ENCODE data around the gene SPEG.
"Not testable (repeated sequence)": the region's sequence is repeated elsewhere in the genome, so short reads cannot be mapped to it uniquely, and the experiment has no call there.

Gene SPEG

DNA sequence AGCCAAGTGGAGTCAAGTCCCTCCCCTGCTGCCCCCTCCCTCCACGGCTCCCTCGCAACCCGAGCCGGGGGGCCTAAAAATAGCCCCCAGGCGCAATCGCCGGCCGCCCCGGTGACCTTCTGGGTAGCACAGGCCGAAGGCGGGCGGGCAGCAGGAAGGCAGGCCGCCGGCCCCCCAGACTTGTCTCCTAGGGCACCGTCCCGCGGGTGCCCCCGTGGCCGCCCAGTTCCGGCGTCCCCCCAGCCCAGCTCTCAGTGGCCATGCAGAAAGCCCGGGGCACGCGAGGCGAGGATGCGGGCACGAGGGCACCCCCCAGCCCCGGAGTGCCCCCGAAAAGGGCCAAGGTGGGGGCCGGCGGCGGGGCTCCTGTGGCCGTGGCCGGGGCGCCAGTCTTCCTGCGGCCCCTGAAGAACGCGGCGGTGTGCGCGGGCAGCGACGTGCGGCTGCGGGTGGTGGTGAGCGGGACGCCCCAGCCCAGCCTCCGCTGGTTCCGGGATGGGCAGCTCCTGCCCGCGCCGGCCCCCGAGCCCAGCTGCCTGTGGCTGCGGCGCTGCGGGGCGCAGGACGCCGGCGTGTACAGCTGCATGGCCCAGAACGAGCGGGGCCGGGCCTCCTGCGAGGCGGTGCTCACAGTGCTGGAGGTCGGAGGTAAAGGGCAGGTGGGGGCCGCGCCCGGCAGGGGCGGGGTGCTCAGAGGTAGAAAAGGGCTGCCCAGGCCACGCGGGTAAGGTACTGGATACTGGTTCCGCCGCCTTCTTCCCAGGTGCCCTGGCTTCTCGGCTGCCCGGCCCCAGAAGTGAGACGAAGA is at the start of gene SPEG:
Gene SPEG (plus strand): TSS at position 126 of the 808 bp plus-strand sequence. CDS start 135 bp downstream, at position 261.
- DNase-seq (ENCODE audit: low read depth): no peak
- H3K4me3 ChIP-seq (ENCODE audit: low read depth, low read length): no peak within 1 kb of the TSS

DNA sequence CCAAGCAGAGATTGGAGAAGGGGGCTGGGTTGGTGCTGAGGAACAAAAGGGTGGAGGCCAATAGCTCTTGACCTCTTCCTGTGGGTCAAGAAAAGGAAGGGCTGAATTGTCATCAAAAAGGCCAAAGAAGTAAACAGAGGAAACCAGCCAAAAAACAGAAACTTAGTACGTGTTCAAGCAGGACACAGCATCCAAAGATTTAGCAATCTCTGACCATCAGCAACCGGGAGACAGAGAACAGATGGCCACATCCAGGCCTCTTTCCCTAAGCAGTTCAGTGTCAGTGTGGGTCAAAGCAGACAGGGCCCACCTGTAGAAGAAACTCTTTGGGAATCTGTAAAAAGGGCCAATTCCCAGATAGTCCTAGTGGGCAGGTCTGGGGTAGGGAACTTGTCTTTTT is 49.8 kb upstream of the SPEG start:
- no peak overlapping the region for H3K4me3 ChIP-seq (ENCODE audit: low read depth, low read length)
- no peak for DNase-seq (ENCODE audit: low read depth)

DNA sequence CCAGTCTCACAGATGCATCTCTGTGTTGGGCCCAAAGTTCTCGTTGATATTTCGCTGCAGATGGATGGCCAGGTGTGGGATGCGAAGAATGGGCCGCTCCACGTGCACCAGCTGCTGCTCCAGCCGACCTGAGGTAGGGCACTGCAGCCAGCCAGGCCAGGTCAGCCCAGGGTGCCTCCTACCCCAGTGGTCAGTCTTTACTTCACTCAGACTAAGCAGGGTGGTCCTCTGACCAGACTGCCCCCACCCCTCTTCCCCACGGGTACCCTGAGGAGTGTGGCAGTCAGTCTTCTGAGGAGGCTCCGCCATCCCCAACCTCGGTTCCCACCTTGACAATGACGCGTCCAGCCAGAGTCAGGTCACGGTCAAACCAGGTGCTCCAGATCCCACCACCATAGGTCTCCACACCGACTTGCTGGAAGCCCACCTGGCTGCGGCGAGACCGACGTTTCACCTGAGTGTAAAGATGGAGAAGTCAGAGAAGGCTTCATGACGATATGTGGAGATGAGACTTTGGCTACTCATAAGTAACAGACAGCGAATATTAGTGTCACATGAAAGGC is 48.6 kb upstream of the SPEG start:
- DNase-seq (ENCODE audit: low read depth): no peak
- no peak overlapping the region for H3K4me3 ChIP-seq (ENCODE audit: low read depth, low read length)

DNA sequence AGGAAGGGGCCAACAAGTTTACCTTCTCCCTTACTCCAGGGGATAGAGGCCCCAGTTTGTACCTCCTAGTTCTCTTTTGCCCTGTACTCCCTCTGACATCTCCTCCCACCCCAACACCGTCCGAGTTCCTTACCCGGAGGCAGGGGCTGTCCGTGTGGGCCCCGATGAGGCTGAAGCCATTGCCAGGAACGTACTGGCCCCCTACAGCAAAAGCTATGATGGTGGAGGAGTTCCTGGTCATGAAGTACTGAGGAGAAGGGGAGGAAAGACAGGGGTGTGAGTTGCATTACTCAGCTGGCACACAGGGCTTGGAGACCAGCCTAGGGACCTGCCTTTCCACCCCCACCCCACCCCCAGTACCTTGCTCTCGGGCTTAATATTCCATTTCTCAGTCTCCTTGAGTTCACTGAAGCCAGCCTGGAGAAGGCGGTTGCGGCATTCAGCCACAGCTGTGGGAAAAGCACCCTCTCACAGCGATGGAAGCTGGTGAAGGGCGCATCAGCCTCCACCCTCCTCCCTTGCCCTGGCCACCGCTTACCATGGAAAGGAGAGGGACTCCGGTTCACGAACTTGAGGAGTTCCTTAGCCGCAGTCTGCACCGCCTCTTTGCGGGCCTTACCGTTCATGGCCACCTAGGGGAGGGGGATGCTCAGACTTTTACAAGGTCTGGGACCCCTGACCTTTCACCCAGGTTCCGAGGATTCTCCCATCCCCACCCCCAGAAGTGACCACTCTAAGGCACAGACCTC is 47.9 kb upstream of the SPEG start:
- no peak for DNase-seq (ENCODE audit: low read depth)

DNA sequence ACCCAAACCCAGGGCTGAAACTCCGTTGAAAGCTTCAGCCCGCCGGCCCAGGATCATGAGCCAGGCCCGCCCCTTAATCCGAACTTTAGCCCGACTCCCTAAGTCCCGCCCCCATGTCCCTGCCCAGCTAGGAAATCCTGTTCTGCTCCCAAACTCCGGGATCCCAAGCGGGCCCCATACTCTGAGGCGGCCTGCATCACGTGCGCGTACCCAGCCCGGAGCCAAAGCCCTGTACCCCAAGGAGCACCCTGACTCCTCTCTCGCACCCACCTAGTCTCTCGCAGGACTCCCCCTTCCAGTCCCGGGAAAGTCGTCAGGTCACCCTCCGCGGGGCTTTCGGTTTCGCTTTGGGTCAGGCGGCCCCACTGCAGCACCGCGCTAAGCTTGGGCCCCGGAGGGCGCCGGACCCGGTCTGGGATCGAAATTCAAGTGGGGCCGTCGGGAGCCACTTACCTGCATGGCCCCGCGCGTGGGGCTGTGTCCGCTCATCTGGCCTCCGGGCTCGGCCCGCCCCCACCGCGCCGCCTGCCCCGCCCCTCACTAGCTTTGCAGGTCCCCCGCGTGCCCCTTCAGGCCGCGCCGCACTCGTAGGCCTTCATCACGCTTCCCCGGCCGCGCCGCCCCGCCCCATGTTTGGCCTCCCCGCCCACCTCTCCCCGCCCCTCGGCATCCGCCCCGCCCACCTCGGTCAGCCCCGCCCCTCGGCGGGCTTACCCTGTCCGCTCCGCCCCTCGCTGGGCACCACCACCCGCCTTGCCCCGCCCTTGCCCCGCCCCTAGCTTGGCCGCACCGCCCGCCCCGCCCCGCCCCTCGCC is 47.1 kb upstream of the SPEG start, which contains the start of gene DNPEP:
Gene DNPEP (minus strand): TSS at position 607 of the 815 bp plus-strand sequence. CDS start 118 bp downstream, at position 489.
- H3K4me3 ChIP-seq (ENCODE audit: low read depth, low read length): peak within 1 kb of the TSS; percentile 91
- no peak for DNase-seq (ENCODE audit: low read depth)

More for the DNA sequence above, 47.9 kb upstream of the SPEG start:
- H3K4me3 ChIP-seq (ENCODE audit: low read depth, low read length): peak overlapping the region; percentile 91

DNA sequence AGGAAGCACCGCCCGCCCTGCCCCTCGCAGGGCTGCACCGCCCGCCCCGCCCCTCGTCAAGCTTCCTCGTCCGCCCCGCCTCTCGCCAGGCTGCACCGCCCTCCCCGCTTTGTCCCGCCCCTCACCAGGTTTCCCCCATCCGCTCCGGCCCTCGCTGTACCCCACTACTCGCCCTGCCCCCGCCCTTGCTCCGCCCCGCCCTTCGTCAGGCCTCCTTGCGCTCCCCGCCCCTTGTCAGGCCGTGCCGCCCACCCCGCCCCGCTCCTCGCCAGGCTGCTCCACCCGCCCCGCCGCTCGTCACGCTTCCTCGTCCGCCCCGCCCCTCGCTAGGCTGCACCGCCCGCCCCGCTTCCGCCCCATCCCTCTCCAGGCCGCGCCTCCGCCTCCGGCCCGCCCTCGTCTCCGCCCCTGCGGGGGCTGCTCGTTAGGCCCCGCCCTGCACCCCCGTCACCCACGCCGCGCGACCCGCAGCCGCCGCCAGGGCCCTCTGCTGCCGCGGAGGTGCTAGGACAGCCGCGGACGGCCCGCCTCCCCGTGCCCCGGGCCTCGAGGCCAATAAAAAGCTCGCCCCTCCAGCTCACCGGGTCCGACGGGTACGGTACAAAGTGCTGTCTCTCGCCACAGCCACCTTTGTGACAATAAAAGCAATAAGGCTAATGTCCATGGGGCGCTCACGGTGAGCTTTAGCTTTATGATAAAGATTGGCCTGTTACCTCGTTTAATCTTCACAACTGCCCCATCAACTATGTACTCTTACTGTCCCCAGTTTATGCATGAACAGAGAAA is 46.3 kb upstream of the SPEG start:
- H3K4me3 ChIP-seq (ENCODE audit: low read depth, low read length): peak overlapping the region; percentile 44
- DNase-seq (ENCODE audit: low read depth): peak; percentile 92

DNA sequence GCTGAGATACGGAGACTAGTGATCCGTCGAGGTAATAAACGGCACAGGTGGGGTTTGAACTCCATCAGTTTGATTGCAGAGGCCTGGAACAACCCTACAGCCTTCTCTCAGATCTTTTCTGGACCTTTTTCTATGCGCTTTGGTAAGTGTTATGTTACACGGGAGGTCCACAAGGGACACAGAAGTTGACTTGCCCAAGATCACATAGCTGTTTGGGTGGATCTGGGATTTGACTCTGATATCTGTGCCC is 45.8 kb upstream of the SPEG start:
- peak overlapping the region; percentile 44 for H3K4me3 ChIP-seq (ENCODE audit: low read depth, low read length)
- no peak for DNase-seq (ENCODE audit: low read depth)

DNA sequence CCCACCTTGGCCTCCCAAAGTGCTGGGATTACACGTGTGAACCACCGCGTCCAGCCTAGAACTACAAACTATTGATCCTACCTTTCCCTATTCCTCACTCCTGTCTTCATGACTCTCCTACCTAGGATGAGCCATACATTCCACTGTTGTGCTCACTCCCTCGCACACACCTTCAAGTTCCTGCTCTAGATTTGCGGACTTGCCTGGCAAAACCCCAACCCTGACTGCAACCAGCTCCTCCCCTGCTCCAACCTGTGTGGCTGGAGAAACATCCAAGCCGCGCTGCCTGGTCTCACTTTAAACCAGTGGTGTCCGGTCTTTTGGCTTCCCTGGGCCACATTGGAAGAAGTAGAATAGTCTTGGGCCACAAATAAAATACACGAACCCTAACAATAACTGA is 41.9 kb upstream of the SPEG start:
- H3K4me3 ChIP-seq (ENCODE audit: low read depth, low read length): no peak overlapping the region
- DNase-seq (ENCODE audit: low read depth): no peak

DNA sequence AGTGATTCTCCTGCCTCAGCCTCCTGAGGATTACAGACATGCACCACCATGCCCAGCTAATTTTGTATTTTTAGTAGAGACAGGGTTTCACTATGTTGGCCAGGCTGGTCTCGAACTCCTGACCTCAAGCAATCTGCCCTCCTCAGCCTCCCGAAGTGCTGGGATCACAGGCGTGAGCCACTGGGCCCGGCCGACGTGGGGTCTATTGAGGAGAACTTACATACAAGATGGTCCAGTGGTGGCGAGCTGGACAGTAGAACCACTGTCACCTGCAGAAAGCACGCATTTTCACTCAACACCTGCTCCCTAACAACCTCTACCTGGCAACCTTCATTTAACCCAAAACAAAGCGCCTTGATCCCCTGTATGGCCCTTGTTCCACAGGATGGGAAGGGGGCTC is 39.6 kb upstream of the SPEG start:
- H3K4me3 ChIP-seq (ENCODE audit: low read depth, low read length); DNase-seq (ENCODE audit: low read depth): not testable (repeated sequence)

DNA sequence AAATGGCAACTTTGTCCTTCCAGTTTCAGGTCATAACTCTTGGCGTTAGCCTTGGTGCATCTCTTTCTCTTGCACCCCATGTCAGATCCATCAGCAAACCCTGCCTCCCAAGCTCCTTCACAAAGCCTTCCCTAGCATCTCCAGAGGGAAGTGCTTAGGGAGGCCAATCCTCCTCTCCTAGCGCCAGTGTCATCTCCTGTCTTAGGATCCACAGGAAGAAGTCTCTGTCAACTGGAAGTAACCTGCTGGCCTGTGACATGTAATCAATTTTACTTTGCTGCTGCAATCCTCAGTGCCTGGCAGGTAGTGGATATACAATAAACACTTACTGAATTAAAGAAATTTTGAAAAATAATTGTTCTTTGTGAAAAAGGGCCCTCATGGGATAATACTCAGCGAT is 39.0 kb upstream of the SPEG start:
- DNase-seq (ENCODE audit: low read depth): no peak
- H3K4me3 ChIP-seq (ENCODE audit: low read depth, low read length): no peak overlapping the region

DNA sequence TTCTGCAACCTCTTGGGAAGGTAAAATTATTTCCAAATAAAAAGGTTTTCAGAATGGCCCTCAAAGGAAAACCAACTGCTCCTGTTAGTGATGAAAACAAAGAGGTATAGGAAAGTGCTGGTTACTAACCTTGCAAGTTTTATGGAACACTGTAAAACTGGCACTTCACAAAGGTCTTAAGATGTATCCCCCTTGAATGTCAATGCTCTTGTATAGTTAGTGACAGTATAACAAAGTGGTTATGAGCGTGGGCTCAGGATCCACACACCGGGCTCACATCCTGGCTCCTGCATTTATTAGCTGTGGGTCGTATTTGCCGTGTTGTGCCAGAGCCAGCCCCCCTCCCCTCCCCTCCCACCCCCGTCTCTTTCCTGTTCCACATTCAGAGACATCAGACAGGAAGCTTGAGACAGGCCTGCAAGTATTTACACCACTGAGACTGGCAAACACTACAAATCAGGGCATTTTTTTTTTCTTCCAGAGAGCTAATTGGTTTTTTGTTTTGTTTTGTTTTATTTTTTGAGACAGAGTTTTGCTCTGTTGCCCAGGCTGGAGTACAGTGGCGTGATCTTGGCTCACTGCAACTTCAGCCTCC is 37.7 kb upstream of the SPEG start:
- no peak overlapping the region for H3K4me3 ChIP-seq (ENCODE audit: low read depth, low read length)
- no peak for DNase-seq (ENCODE audit: low read depth)

DNA sequence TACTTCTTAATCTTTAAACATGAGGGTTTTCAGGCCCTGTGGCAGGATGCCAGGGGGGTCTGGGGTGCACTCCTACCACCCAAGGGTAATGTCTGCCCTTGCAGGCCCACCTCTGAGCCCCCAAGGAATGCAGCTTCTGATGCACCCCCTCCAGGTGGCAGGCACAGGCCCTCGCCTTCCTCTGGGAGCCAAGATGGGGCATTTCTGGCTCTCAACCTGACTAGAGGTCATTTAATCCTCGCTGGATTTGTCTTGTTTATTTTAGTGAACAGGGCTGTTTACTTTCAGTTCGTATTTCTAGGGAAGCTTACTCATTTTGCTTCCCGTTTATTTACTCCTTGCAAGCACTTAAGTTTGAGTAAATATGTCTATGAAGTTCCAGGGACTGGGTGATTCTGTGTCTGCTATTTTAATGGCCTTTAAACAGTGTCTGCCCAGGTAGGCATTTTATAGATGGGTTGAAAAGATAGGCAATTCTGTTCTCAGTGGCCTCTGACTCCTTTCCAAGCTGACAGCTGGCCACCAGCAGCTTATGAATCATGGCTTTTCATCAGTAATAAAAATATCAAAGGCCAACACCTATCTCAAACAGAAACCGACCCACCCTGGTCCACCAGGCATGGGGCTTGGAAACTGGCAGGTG is 35.8 kb upstream of the SPEG start:
- no peak for DNase-seq (ENCODE audit: low read depth)
- H3K4me3 ChIP-seq (ENCODE audit: low read depth, low read length): no peak overlapping the region

DNA sequence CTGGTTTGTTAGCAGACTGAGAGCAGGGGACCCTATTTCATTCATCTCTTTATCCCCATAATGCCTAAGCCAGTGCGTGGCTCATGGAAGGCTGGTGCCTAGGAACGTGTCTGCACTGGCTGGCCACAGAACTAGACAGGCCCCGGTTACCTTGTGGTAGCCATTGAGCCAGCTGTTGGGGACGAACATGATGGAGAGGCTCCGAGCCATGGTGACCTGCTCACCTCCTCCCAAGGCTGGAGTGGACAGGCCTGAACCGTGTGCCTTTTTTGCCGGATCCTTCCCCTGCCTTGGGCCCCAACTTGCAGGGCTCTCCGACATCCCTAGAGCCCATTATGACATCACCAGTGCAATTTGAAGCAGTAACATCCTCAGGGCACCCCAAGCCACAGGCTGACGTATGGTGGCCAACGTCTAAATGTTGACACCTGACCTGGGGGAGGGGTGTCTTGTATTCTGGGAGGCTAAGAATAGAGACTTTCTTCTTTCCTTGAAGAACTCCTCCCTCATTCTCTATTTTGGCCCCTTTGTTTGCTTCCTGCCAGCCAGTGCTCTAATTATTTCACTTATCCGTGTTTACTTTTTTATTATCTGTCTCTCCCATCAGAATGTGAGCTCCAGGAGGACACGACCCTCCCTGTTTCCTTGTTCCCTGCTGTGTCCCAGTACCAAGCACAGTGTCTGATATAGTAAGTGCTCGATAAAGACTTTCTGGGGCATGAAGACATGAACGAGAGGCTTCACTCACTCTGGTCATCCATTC is 34.7 kb upstream of the SPEG start:
- no peak for DNase-seq (ENCODE audit: low read depth)
- no peak overlapping the region for H3K4me3 ChIP-seq (ENCODE audit: low read depth, low read length)

DNA sequence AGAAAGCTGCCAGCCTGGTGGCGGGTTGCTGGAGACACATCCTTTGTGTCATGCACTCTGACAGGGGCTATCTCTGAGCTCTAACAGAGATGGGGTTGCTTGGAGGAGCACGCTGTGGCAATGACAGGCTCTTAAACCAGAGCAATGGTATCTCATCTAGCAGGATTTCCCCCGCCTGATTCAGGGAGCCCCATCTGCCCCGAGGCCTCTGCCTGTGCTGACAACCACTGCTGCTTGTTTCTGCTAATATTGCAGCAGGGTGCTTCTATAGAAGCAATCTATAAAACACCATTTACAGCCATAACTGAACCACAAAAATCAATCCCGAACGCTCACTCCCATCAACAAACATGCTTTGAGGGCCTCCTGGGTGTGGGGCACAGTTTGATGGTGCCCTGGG is 34.1 kb upstream of the SPEG start:
- H3K4me3 ChIP-seq (ENCODE audit: low read depth, low read length): no peak overlapping the region
- no peak for DNase-seq (ENCODE audit: low read depth)

DNA sequence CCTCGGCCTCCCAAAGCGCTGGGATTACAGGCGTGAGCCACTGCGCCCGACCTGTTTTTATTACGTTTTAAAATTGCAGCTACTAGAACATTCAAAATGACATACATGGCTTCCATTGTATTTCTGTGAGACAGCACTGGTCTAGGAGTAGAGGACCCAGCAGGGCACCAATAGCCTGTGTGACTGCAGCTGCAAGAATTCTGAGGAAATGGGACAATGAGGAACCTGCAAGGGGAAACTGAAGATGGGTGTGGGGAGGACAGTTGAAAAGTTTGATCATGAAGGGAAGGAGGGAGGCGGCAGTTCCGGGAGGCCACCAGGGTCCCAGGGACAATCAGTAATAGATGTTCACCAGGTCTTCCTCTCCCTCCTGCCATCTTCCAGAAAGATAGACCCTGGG is 33.0 kb upstream of the SPEG start:
- no peak for DNase-seq (ENCODE audit: low read depth)
- no peak overlapping the region for H3K4me3 ChIP-seq (ENCODE audit: low read depth, low read length)

DNA sequence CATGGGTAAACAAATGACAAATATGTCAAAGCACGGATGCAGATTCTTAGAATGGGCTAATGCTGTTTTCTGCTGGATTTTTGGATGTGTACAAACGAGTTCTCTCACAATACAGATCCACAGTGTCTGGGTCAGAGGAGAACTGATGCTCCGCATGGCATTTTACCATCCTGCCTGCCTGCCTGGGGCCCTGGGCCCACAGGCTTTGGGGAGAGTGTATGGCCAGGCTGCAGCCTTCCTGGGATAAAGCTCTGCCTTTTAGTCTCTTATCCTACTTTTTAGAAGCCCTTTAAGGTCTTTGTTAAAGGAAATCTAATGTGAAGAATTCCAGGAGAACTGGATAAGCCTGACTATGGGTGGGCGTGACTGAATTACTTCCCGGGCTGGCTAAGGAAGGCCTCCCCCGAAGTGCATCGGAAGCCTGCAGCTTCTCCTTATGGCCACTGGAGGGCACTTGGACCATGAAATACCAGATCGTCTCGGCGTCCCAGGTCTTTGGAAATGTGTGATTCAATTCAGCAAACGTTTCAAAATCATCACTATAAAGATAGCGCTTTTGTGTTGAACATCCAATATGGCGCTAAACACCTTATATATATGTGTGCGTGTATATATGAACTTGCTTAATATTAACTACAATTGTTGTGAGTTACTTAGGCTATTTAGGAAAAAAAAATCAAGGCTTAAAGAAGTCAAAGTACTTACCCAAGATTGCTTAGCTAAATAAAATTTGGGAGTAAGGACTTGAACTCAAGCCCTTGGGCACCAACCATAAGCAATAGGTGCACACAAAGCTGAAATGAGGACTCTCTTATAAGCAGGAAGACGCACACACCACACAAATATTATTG is 31.8 kb upstream of the SPEG start:
- DNase-seq (ENCODE audit: low read depth): peak; percentile 53
- no peak overlapping the region for H3K4me3 ChIP-seq (ENCODE audit: low read depth, low read length)

DNA sequence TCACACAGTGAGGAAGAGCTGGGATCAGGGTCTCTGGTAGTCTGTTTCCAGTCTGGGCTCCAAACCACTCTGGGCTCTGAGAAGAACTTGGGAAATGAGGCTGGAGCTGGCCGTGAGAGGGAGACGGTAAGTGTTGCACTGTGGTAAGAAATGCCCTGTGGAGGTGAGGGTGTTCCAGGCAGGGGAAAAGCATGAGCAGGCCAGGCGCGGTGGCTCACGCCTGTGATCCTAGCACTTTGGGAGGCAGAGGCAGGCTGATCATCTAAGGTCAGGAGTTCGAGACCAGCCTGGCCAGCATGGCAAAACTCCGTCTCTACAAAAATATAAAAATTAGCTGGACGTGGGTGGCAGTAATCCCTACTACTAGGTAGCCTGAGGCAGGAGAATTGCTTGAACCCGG is 30.8 kb upstream of the SPEG start:
- DNase-seq (ENCODE audit: low read depth): no peak
- H3K4me3 ChIP-seq (ENCODE audit: low read depth, low read length): no peak overlapping the region

Data from skeletal muscle cell (primary cell).